Naive thymus-derived CD8-positive, alpha-beta T cell (primary cell): Measurements from ENCODE around the gene USP13. TPM values are rescaled to one million over a fixed set of nuclear protein-coding genes. Genes with fewer than 3 reads are reported as not detected.

Experiments used
- ATAC-seq, 2 donors: fragments of 150-1000 bp; cut with Tn5 transposase in 1 of 2; sonication (Bioruptor Pico), chemical (Tn5 transposase) in 1 of 2; 1 replicate in 1 of 2; 2 replicates in 1 of 2; pipeline ENCODE4 v1.10.0; 2021; ENCODE audit warnings: mild to moderate bottlenecking in 2 of 2, moderate library complexity in 2 of 2
- POLR2A ChIA-PET: fragments of 350-600 bp; sonication (Branson Sonifier 250); formaldehyde crosslinking; loops from one replicate; lab custom pipeline; 2021; ENCODE audit warnings: antibody characterized with exemption; lab: Charles Lee
- DNase-seq, 10 donors: peaks; one replicate each; pipeline versions ENCODE4 v3.0.0 to v3.0.0-alpha.2; 2020 to 2022
- H3K27ac Mint-ChIP-seq, 10 donors: one replicate each; pipeline ENCODE4 v1.8.0; 2020 to 2022; ENCODE audit warnings: mild to moderate bottlenecking in 10 of 10, mixed read lengths in 10 of 10, moderate library complexity in 4 of 10, inconsistent platforms in 1 of 10
- H3K27me3 Mint-ChIP-seq, 5 donors: one replicate each; pipeline ENCODE4 v1.8.0; 2021 to 2022; ENCODE audit warnings: mixed read lengths in 5 of 5
- H3K36me3 Mint-ChIP-seq, 3 donors: one replicate each; pipeline ENCODE4 v1.8.0; 2020 to 2022; ENCODE audit warnings: mixed read lengths in 3 of 3, mild to moderate bottlenecking in 2 of 3, inconsistent platforms in 1 of 3
- H3K4me1 Mint-ChIP-seq, 4 donors: one replicate each; pipeline ENCODE4 v1.8.0; 2021 to 2022; ENCODE audit warnings: mixed read lengths in 4 of 4
- H3K4me3 Mint-ChIP-seq, 10 donors: one replicate each; pipeline ENCODE4 v1.8.0; 2020 to 2022; ENCODE audit warnings: mild to moderate bottlenecking in 10 of 10, mixed read lengths in 10 of 10, moderate library complexity in 6 of 10, inconsistent platforms in 1 of 10
- H3K9me3 Mint-ChIP-seq, 9 donors: one replicate each; pipeline ENCODE4 v1.8.0; 2020 to 2022; ENCODE audit warnings: mixed read lengths in 9 of 9, mild to moderate bottlenecking in 3 of 9, inconsistent platforms in 1 of 9, moderate library complexity in 1 of 9
- polyA plus RNA-seq, 3 donors: library from polyadenylated mRNA; unstranded; fragments of 300-500 nt; fragmentation: Illumina TruSeq; gene quantifications; one replicate each; pipeline ENCODE4 v1.2.3, GENCODE V29; 2021
- total RNA-seq, 8 experiments: library from RNA in 2 of 8; stranded (reverse) in 2 of 8; gene quantifications; one replicate each; pipeline ENCODE4 v1.2.3 and lab custom pipeline; 2021 to 2026

USP13 gene
- total and polyA plus RNA-seq, 5 experiments from 2014 or later = 3.7 to 12.0 (median 9.1) TPM

DNA sequence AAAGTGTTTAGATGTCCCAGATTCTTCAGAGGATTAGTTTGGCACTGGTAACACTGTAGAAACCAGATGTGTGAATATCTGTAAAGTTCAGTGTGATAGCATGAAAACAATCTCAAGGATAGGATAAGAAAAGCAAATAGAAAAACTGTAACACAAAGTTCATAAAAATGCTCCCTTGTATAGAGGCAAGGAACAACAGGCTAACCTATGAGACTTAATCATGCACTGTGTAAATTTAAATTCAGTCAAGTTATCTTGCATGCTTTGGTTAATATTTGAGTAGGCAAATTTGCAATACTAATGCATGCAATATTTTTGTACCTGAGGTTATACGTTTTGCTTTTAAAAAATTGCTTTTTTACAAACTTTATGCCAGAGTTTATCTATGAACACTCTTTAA lies 144.4 kb downstream of the USP13 start:
- no peak overlapping the region for H3K4me3 Mint-ChIP-seq
- no peaks in the 10 kb centered on the region for H3K9me3 Mint-ChIP-seq
- H3K4me1 Mint-ChIP-seq = peaks cover 0 to 6% (median 2%) of the 10 kb centered on the region in 4 donors
- H3K27me3 Mint-ChIP-seq = peaks cover 0 to 6% (median 0%) of the 10 kb centered on the region in 5 donors
- DNase-seq (no peak), ATAC-seq (no peak)
- POLR2A ChIA-PET = no interaction called here
- H3K36me3 Mint-ChIP-seq = peaks cover 0 to 1% (median 0%) of the 10 kb centered on the region in 3 donors
- H3K27ac Mint-ChIP-seq = no peak overlapping the region

DNA sequence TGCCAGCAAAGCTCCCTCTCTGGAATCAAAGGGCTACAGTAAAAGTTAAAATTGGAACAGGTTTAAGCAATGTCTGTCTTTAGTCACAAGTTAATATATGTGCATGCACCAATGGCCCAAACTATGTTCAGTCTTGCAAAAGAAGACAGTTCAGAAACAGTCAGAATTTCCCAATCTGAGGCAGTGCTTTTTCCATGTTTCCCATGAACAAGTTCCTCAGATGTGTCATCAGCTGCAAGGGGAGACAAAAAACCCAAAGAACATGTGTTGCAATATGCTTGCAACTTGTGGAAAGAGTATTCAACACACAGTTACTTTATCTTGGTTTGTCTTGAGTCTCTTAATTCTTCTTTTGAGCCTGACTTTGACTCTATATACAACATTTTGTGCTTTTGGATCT lies 148.4 kb downstream of the USP13 start:
- H3K4me3 Mint-ChIP-seq = no peak overlapping the region
- ATAC-seq (no peak), DNase-seq (no peak)
- peaks cover 0 to 1% (median 0%) of the 10 kb centered on the region in 3 donors for H3K36me3 Mint-ChIP-seq
- POLR2A ChIA-PET = no interaction called here
- peaks cover 0 to 2% (median under 1%) of the 10 kb centered on the region in 4 donors for H3K4me1 Mint-ChIP-seq
- no peaks in the 10 kb centered on the region for H3K9me3 Mint-ChIP-seq
- no peak overlapping the region for H3K27ac Mint-ChIP-seq
- H3K27me3 Mint-ChIP-seq = peaks cover 0 to 10% (median 6%) of the 10 kb centered on the region in 5 donors

- Mint-ChIP-seq H3K27me3 (peaks cover 0 to 10% (median 6%) of the 10 kb centered on the region in 5 donors), H3K4me1 (peaks cover 0 to 1% (median 0%) of the 10 kb centered on the region in 4 donors), H3K9me3 (no peaks in the 10 kb centered on the region), H3K36me3 (peaks cover 0 to 1% (median 0%) of the 10 kb centered on the region in 3 donors), H3K4me3 (no peak overlapping the region), H3K27ac (no peak overlapping the region)
- POLR2A ChIA-PET = no interaction called here
- ATAC-seq = no peak
- DNase-seq = no peak
Observed at GRCh38 chr3:179801856-179802255, 149.0 kb downstream of the USP13 start.

DNA sequence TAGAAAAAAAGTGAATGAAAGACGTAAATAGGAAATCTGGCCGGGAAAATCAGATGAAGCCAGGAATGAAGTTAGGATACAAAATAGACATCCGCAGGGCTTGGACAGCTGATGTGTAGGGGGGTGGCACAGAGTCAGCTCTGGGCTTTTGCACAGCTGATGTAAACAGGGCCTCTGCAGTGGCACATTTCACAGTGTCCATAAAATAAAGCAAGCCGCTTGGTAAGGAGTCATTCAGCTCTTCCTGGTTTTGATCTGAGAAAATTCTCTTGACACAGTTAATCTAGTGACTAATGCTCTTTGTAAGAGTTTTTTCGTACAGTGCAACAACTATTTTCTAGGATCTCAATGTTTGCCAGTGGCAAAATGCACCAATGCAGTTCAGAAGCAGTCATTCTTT lies 153.3 kb downstream of the USP13 start:
- peaks cover 0 to 1% (median 0%) of the 10 kb centered on the region in 4 donors for H3K4me1 Mint-ChIP-seq
- DNase-seq = no peak
- no peaks in the 10 kb centered on the region for H3K36me3 Mint-ChIP-seq
- H3K4me3 Mint-ChIP-seq = no peak overlapping the region
- no peak overlapping the region for H3K27ac Mint-ChIP-seq
- H3K27me3 Mint-ChIP-seq = peaks cover 0 to 6% (median 5%) of the 10 kb centered on the region in 5 donors
- POLR2A ChIA-PET = interaction anchor here (0.6 kb wide), 1 partner anchor 658 kb away, joined by 4 read pairs; the partner anchor contains the start of gene PIK3CA
- no peak for ATAC-seq
- no peaks in the 10 kb centered on the region for H3K9me3 Mint-ChIP-seq

DNA sequence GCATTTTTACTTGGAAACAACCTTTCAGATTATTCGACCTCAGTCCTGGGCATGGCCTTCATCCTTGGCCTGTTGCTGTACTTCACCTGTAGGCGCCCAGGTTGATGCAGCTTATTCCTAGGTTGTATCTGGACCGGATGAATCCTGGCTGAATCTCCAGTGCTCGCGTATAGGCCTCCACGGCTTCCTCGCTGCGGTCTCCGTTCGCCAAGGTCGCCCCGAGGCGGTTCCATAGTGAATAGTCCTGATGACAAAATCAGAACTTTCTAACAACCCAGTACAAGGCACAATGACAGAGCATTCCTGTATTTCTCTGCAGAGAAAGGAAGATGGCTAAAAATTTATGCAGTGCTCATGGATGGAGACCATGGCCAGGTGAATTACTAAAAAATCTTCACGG lies 154.7 kb downstream of the USP13 start:
- Mint-ChIP-seq H3K9me3 (no peaks in the 10 kb centered on the region), H3K27me3 (peaks cover 0 to 6% (median 5%) of the 10 kb centered on the region in 5 donors), H3K4me3 (no peak overlapping the region), H3K36me3 (no peaks in the 10 kb centered on the region), H3K27ac (no peak overlapping the region), H3K4me1 (peaks cover 2 to 6% (median 3%) of the 10 kb centered on the region in 4 donors)
- DNase-seq (no peak), ATAC-seq (no peak)
- POLR2A ChIA-PET = no interaction called here

DNA sequence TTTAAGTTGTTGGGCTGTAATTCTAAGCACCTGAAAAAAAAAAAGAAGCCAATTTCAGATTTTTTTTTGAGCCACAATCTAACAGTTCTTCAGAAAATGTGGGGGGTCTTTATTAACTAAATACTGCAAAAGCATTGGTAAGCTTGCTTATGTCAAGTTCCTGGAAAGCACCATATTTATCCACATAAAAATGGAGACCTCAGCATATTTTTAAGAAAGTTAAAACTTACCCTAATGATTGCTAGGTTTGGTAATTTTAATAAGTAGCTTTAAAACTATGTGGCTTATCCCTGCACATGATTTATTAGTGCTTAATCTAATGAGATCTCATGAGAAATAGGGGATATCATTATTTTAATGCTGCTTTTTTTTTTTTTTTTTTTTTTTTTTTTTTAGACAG lies 156.8 kb downstream of the USP13 start:
- H3K36me3 Mint-ChIP-seq = no peaks in the 10 kb centered on the region

GRCh38 chr3:179811321-179812095 lies 158.7 kb downstream of the USP13 start:
- no peak for ATAC-seq

More for the DNA sequence above, 156.8 kb downstream of the USP13 start:
- POLR2A ChIA-PET = no interaction called here
- Mint-ChIP-seq H3K4me3 (no peak overlapping the region), H3K27ac (no peak overlapping the region), H3K9me3 (no peaks in the 10 kb centered on the region), H3K27me3 (peaks cover 0 to 4% (median 2%) of the 10 kb centered on the region in 5 donors), H3K4me1 (peaks cover 2 to 6% (median 2%) of the 10 kb centered on the region in 4 donors)
- DNase-seq = no peak
- ATAC-seq = no peak

DNA sequence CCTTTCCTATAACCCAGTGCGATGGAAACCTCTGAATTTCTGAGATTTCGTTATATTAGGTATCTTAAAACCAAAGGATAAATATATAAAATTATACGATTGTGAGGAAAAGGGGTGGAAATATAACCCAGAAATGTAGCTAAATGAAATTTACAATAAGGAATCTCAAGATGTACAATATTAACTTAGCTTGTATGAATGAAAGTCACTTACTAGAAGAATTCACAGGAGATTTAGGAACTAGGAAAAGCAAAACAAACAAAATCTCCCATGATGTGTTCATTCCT lies 159.2 kb downstream of the USP13 start:
- POLR2A ChIA-PET = no interaction called here
- no peak overlapping the region for H3K27ac Mint-ChIP-seq
- no peak overlapping the region for H3K4me3 Mint-ChIP-seq
- no peaks in the 10 kb centered on the region for H3K36me3 Mint-ChIP-seq
- peaks cover 2 to 6% (median 2%) of the 10 kb centered on the region in 4 donors for H3K4me1 Mint-ChIP-seq
- ATAC-seq = no peak
- DNase-seq = no peak
- no peaks in the 10 kb centered on the region for H3K9me3 Mint-ChIP-seq
- peaks cover 0 to 3% (median 0%) of the 10 kb centered on the region in 5 donors for H3K27me3 Mint-ChIP-seq

More at GRCh38 chr3:179811321-179812095, 158.7 kb downstream of the USP13 start:
- Mint-ChIP-seq H3K36me3 (no peaks in the 10 kb centered on the region), H3K27ac (peak overlapping the region in 1 of 10 donors; percentile 58), H3K4me1 (peaks cover 2 to 6% (median 2%) of the 10 kb centered on the region in 4 donors), H3K9me3 (no peaks in the 10 kb centered on the region), H3K27me3 (peaks cover 0 to 3% (median 0%) of the 10 kb centered on the region in 5 donors), H3K4me3 (no peak overlapping the region)
- no peak for DNase-seq
- POLR2A ChIA-PET = no interaction called here

GRCh38 chr3:179819379-179819778 lies 166.5 kb downstream of the USP13 start:
- H3K27ac Mint-ChIP-seq = no peak overlapping the region
- peaks cover 0 to 1% (median 0%) of the 10 kb centered on the region in 9 donors for H3K9me3 Mint-ChIP-seq
- POLR2A ChIA-PET = no interaction called here
- H3K36me3 Mint-ChIP-seq = no peaks in the 10 kb centered on the region
- ATAC-seq (no peak), DNase-seq (no peak)
- peaks cover 0 to 9% (median 4%) of the 10 kb centered on the region in 5 donors for H3K27me3 Mint-ChIP-seq
- H3K4me1 Mint-ChIP-seq = no peaks in the 10 kb centered on the region
- H3K4me3 Mint-ChIP-seq = no peak overlapping the region

- Mint-ChIP-seq H3K4me3 (no peak overlapping the region), H3K9me3 (peaks cover 0 to 1% (median 0%) of the 10 kb centered on the region in 9 donors), H3K4me1 (peaks cover 0 to 5% (median 0%) of the 10 kb centered on the region in 4 donors), H3K36me3 (no peaks in the 10 kb centered on the region), H3K27ac (no peak overlapping the region), H3K27me3 (peaks cover 0 to 9% (median 4%) of the 10 kb centered on the region in 5 donors)
- ATAC-seq (no peak), DNase-seq (no peak)
- POLR2A ChIA-PET = no interaction called here
Observed at GRCh38 chr3:179822296-179822695, 169.5 kb downstream of the USP13 start.

- POLR2A ChIA-PET = no interaction called here
- DNase-seq = no peak
- H3K27me3 Mint-ChIP-seq = peaks cover 0 to 4% (median 2%) of the 10 kb centered on the region in 5 donors
- H3K9me3 Mint-ChIP-seq = no peaks in the 10 kb centered on the region
- H3K27ac Mint-ChIP-seq = peak overlapping the region in 1 of 10 donors; percentile 77
- peaks cover 0 to 5% (median 0%) of the 10 kb centered on the region in 4 donors for H3K4me1 Mint-ChIP-seq
- no peaks in the 10 kb centered on the region for H3K36me3 Mint-ChIP-seq
- ATAC-seq = no peak
- no peak overlapping the region for H3K4me3 Mint-ChIP-seq
Observed at GRCh38 chr3:179825527-179826246, 172.8 kb downstream of the USP13 start.

DNA sequence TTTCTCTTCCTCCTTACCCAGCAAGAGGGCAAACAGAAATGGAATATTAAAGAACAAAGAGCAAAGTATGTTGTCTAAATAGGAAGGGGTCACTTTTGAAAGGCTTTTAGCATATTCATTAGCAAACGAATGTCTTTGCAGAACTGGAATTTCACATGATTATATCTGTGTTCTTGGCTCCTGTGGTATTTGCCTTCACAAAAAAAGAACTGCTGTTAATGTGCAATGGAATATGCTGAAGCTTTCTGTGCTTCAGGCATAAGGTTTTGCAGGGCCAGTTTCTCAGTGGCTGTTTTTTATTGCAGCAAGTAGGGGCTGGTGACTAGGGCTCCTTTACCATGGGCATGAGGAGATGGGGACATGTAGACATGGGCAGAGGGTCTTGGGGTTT lies 173.4 kb downstream of the USP13 start:
- POLR2A ChIA-PET = no interaction called here
- DNase-seq (no peak), ATAC-seq (no peak)
- H3K4me3 Mint-ChIP-seq = no peak overlapping the region
- no peaks in the 10 kb centered on the region for H3K36me3 Mint-ChIP-seq
- H3K27ac Mint-ChIP-seq = peak overlapping the region in 1 of 10 donors; percentile 77
- H3K27me3 Mint-ChIP-seq = peaks cover 0 to 4% (median 2%) of the 10 kb centered on the region in 5 donors
- H3K9me3 Mint-ChIP-seq = no peaks in the 10 kb centered on the region
- H3K4me1 Mint-ChIP-seq = peaks cover 0 to 5% (median 0%) of the 10 kb centered on the region in 4 donors

DNA sequence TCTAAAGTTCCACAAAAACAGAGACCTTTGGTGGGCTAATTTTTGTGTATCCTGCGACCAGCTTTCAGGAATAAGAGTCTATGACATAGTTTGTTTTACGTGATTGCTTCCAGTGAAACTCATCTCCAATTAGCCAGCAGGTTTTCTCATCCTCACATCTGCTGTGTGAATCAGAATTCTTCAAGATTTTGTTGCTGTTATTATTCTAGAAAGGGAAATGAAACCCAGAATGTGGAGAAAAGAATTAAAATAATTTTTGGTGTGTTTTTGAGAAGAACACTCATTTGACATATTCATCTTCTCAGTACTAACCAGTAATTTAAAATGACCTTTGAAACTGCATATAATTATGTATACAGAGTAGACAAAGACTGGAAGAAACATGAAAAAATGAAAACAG lies 175.9 kb downstream of the USP13 start:
- POLR2A ChIA-PET = no interaction called here
- no peaks in the 10 kb centered on the region for H3K36me3 Mint-ChIP-seq
- DNase-seq = no peak
- H3K27ac Mint-ChIP-seq = no peak overlapping the region
- no peak for ATAC-seq
- H3K27me3 Mint-ChIP-seq = peaks cover 0 to 12% (median 4%) of the 10 kb centered on the region in 5 donors
- no peak overlapping the region for H3K4me3 Mint-ChIP-seq
- H3K4me1 Mint-ChIP-seq = peaks cover 0 to 5% (median 0%) of the 10 kb centered on the region in 4 donors
- no peaks in the 10 kb centered on the region for H3K9me3 Mint-ChIP-seq
